ENCODE results near the gene DTHD1.

Gene DTHD1

GRCh38 chr4:36281384-36282106 is at the start of gene DTHD1:
Gene DTHD1, plus strand, starts transcription at chr4:36281616. Its CDS starts 143 bp downstream, at chr4:36281759.
- H3K9ac ChIP-seq, result no peak within 1 kb of the TSS
- peak within 1 kb of the TSS; percentile 61 for H3K4me2 ChIP-seq
- TF ChIP-seq Cebpa-rat (IDR thresholded peaks at IDR 0.05), result no peak
- peak within 1 kb of the TSS; percentile 33 for H3K27ac ChIP-seq
- H3K9me3 ChIP-seq, result no peaks in the 10 kb centered on the region
- no peaks in the 10 kb centered on the region for H4K20me1 ChIP-seq
- H3K27me3 ChIP-seq, result no peaks in the 10 kb centered on the region
- H3K36me3 ChIP-seq, result no peaks in the 10 kb centered on the region
- H3K4me1 ChIP-seq, result peaks cover 22% of the 10 kb centered on the region
- no peak within 1 kb of the TSS for H3K4me3 ChIP-seq

DNA sequence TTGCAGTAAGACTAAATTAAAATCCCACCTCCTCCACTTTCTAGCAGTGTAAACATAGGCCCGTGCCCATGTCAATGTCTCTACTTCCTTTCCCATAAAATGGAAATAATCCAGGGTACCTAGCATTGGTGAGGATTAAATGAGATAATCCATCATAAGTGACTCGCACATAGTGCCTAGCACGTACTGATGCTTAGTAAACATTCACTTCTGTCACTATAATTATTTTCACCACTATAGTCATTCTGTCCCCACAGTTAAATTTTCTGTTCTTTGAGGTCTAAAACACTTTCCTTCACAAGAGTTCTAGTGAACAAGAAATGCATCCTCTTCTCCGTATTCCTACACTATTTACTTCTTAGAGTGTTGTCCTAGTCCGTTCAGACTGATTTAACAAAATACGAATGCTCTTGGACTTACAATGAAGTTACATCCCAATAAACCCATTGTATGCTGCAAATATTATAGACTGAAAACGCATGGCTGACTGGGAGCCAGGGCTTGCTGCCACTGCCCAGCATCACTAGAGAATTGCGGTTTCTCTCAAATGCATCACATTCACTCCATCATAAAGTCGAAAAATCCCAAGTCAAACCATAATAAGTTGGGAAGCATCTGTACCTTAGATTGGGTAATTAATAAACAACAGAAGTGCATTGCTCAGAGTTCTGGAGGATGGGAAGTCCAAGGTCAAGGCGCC is 47.7 kb upstream of the DTHD1 start:
- peaks cover 78% of the 10 kb centered on the region for H3K36me3 ChIP-seq
- H3K4me1 ChIP-seq, result no peaks in the 10 kb centered on the region
- no peaks in the 10 kb centered on the region for H3K27me3 ChIP-seq
- H4K20me1 ChIP-seq, result peaks cover 30% of the 10 kb centered on the region; the same call in 1 of the 2 replicates
- H3K9ac ChIP-seq, result no peak overlapping the region
- no peak overlapping the region for H3K4me2 ChIP-seq
- peaks cover 51% of the 10 kb centered on the region for H3K9me3 ChIP-seq
- H3K27ac ChIP-seq, result no peak overlapping the region
- no peak for TF ChIP-seq Cebpa-rat (IDR thresholded peaks at IDR 0.05)
- H3K4me3 ChIP-seq, result no peak overlapping the region

DNA sequence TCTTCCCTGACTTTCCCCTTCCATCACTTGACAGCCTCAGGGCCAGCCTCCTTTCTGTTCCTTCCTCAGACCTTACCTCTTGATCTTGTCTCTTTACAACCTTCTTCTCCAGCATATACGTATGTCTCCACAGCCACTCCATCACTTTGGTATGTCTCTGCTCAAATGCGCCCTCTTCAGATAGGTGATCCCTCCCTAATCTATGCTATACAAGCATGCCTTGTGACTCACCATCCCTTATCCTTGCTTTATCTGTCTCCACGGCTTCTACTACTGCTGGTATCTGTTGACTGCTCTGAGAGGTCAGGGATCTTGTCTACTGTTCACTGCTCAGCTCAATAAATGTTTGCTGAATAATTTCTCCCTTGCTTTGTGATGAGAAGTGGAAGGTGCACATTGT is 46.1 kb upstream of the DTHD1 start:
- Histone ChIP-seq H3K9me3 (peaks cover 63% of the 10 kb centered on the region), H3K4me3 (no peak overlapping the region), H3K4me1 (peaks cover 8% of the 10 kb centered on the region), H3K9ac (no peak overlapping the region), H3K27me3 (no peaks in the 10 kb centered on the region), H3K27ac (no peak overlapping the region), H3K36me3 (peaks cover 79% of the 10 kb centered on the region), H3K4me2 (no peak overlapping the region), H4K20me1 (peaks cover 25% of the 10 kb centered on the region; the same call in 1 of the 2 replicates)
- no peak for TF ChIP-seq Cebpa-rat (IDR thresholded peaks at IDR 0.05)

DNA sequence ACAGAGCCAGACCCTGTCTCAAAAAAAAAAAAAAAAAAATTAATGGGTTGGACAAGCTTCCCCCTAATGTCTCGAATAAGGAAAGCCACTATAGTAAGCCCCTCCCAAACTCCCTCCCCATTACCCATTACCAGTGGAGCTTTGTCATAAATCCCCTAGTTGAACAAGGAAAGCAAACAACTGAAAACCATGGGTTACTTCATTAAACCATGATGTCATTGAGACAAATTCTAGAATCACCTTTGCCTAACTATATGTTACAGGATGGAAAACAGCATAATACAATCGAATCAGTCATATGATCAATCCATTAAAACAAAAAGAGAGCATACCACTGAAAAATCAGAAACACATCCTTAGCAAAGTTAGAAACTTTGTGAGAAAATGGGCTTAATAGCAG is 45.3 kb upstream of the DTHD1 start:
- peaks cover 15% of the 10 kb centered on the region for H3K4me1 ChIP-seq
- H3K9me3 ChIP-seq, result peaks cover 63% of the 10 kb centered on the region
- no peak overlapping the region for H3K9ac ChIP-seq
- no peaks in the 10 kb centered on the region for H3K27me3 ChIP-seq
- peaks cover 79% of the 10 kb centered on the region for H3K36me3 ChIP-seq
- peaks cover 17% of the 10 kb centered on the region; the same call in 1 of the 2 replicates for H4K20me1 ChIP-seq
- H3K4me2 ChIP-seq, result no peak overlapping the region
- no peak overlapping the region for H3K4me3 ChIP-seq
- H3K27ac ChIP-seq, result no peak overlapping the region
- no peak for TF ChIP-seq Cebpa-rat (IDR thresholded peaks at IDR 0.05)

- Histone ChIP-seq H3K36me3 (peaks cover 69% of the 10 kb centered on the region), H3K4me3 (no peak overlapping the region), H3K9me3 (peaks cover 63% of the 10 kb centered on the region), H4K20me1 (0 out of 2 replicates have a peak, but pooled peaks cover 3% of the 10 kb centered on the region), H3K27ac (no peak overlapping the region), H3K4me2 (no peak overlapping the region), H3K4me1 (peaks cover 15% of the 10 kb centered on the region), H3K27me3 (no peaks in the 10 kb centered on the region), H3K9ac (no peak overlapping the region)
- TF ChIP-seq Cebpa-rat (IDR thresholded peaks at IDR 0.05), result no peak
Observed at GRCh38 chr4:36237366-36238313, 43.8 kb upstream of the DTHD1 start.

DNA sequence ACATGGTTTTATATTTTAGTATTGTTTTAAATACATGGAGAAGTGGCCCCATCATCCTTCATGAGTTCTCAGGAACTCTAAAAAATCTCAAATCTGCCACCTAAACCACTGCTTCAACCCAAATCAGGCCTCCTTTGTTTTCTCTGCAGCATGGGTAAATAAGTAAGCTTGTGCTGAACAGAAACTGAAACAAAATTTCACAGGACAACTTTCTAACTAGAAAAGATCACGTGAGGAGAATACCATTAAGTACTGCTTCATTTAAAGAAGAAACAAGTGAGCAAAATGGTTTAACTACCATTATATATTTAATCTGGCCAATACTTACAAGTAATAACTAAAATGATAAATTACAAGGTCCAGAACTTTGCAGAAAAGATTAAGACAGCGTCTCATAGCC is 39.6 kb upstream of the DTHD1 start:
- no peak for TF ChIP-seq Cebpa-rat (IDR thresholded peaks at IDR 0.05)
- Histone ChIP-seq H3K4me1 (peaks cover 31% of the 10 kb centered on the region), H3K9ac (peak overlapping the region; percentile 98), H3K4me3 (peak overlapping the region; percentile 89), H3K36me3 (peaks cover 29% of the 10 kb centered on the region), H3K4me2 (peak overlapping the region; percentile 88), H3K27ac (peak overlapping the region; percentile 98), H4K20me1 (no peaks in the 10 kb centered on the region), H3K27me3 (no peaks in the 10 kb centered on the region), H3K9me3 (peaks cover 30% of the 10 kb centered on the region)

- peak overlapping the region; percentile 98 for H3K27ac ChIP-seq
- peaks cover 31% of the 10 kb centered on the region for H3K4me1 ChIP-seq
- peak overlapping the region; percentile 88 for H3K4me2 ChIP-seq
- no peak for TF ChIP-seq Cebpa-rat (IDR thresholded peaks at IDR 0.05)
- H3K27me3 ChIP-seq, result no peaks in the 10 kb centered on the region
- H3K9ac ChIP-seq, result peak overlapping the region; percentile 98
- H3K9me3 ChIP-seq, result peaks cover 19% of the 10 kb centered on the region
- H3K4me3 ChIP-seq, result peak overlapping the region; percentile 89
- H4K20me1 ChIP-seq, result no peaks in the 10 kb centered on the region
- H3K36me3 ChIP-seq, result peaks cover 19% of the 10 kb centered on the region; the same call in 1 of the 2 replicates
Observed at GRCh38 chr4:36242629-36243354, 38.6 kb upstream of the DTHD1 start.

DNA sequence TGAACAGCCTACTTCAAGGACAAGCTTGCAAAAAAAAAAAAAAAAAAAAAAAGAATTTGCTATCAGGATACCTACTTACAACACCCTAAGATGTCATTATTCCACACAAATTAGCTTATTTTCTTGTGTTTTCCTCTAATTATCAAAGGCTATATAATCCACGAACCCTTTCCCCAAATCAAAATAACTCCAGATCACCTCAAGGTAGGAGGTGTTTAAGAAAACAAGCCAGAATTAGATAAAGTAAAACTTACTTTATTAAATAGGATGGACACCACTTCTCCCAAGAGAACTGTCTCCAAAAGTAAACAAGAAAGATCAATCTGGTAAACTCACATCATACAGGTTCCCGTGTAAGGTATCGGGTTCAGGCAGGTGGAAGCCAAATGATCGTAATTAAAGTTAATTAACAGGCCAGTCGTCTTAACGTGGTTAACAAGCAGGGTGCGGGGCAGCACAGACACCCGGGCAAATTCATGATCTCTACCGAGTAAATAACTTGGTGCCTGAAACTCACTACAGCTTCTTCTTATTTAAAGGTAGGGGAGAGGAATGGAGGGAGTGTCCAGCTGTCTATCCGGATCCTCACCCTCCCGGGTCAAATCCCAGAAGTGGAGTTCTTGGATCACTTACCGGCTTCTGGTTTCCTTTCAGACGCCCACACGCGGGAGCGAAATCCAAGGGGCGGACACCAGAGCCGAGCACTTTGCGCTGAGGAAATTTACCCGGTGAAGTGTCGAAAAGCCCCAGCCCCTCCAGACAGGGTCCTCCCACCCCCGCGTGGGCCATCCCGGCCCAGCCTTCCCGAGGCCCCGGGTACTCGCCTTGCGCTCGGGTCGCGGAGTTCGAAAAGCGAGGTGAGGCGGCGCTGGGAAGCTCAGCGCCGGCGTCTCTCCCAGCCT is 37.8 kb upstream of the DTHD1 start:
- peak overlapping the region; percentile 88 for H3K4me2 ChIP-seq
- peak overlapping the region; percentile 98 for H3K27ac ChIP-seq

More for the DNA sequence above, 37.8 kb upstream of the DTHD1 start:
- H3K36me3 ChIP-seq, result peaks cover 12% of the 10 kb centered on the region; the same call in 1 of the 2 replicates
- peaks cover 31% of the 10 kb centered on the region for H3K4me1 ChIP-seq
- no peaks in the 10 kb centered on the region for H4K20me1 ChIP-seq
- H3K9ac ChIP-seq, result peak overlapping the region; percentile 98
- peaks cover 13% of the 10 kb centered on the region for H3K9me3 ChIP-seq
- H3K4me3 ChIP-seq, result peak overlapping the region; percentile 89
- H3K27me3 ChIP-seq, result no peaks in the 10 kb centered on the region
- TF ChIP-seq Cebpa-rat (IDR thresholded peaks at IDR 0.05), result no peak

Data from BLaER1 (cell line).